Loucy (cell line): Measurements from ENCODE around the gene MANSC1.

Source experiments
- CTCF ChIP-seq: fragments of 200-600 bp; sonication (generic); conservative IDR thresholded peaks from 2 replicates; pipeline ENCODE4 v1.5.1; 2014; ENCODE audit warnings: mild to moderate bottlenecking, antibody characterized with exemption, low read length
- EZH2phosphoT487 ChIP-seq: fragments of 200-600 bp; IDR thresholded peaks from 2 replicates; pipeline ENCODE4 v1.6.1; 2018; ENCODE audit warnings: antibody characterized with exemption, mild to moderate bottlenecking, moderate library complexity, borderline replicate concordance

GRCh38 chr12:12336511-12336910 is 13.5 kb downstream of the MANSC1 start:
- TF ChIP-seq CTCF (no peak), EZH2phosphoT487 (no peak)
